ENCODE measurements around the gene GINS3. TPM values are rescaled to one million over a fixed set of nuclear protein-coding genes. Genes with fewer than 3 reads are reported as not detected.
"Not testable (repeated sequence)": the region's sequence is repeated elsewhere in the genome, so short reads cannot be mapped to it uniquely, and the experiment has no call there.

Gene GINS3
- total RNA-seq, 3 donors from 2014 or later (not counting 1 experiment from before 2014, with no cell fraction given): 1.4 to 3.5 (median 2.2) TPM

DNA sequence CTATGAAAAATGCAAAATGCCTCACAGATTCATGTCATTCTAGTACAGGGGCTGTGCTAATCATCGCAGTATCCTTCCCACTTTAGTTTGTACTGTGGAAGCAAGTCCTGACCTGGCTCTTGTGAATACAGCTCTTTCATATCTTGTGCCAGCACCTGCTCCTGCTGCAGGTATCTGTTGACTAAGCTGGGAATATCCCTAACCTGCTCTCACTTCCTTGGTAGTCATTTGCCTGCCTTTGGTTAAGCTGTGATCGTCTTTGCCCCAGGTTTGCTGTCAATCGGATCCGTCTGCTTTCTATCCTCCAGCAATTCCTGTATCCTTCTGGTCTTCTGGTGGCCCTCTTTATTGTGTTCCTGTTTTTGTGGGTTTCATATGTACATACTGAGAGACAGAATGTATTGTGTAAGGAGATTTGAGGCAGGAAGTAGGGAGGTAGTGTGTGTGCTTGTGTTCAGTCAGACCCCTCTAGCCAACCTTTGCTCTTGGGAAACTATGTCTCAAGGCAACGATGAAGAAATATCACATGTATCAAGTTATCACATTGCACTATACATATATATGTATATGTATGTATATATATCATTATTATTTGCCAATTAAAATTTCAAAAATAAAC is 7.7 kb upstream of the GINS3 start:
- Histone ChIP-seq H3K4me1 (ENCODE audit: control insufficient read depth, insufficient read depth, low read length) (no peaks in the 10 kb centered on the region), H3K27ac (ENCODE audit: low read length) (no peak overlapping the region), H3K36me3 (ENCODE audit: control insufficient read depth, insufficient read depth, low read length) (no peaks in the 10 kb centered on the region), H3K27me3 (ENCODE audit: control insufficient read depth, insufficient read depth, low read length) (no peaks in the 10 kb centered on the region), H3K4me3 (ENCODE audit: low read length) (no peak overlapping the region), H3K9me3 (ENCODE audit: control insufficient read depth, insufficient read depth, low read length) (no peaks in the 10 kb centered on the region)
- ATAC-seq (no peak), DNase-seq (no peak)
- Mint-ChIP-seq H3K9me3 (no peaks in the 10 kb centered on the region), H3K27me3 (ENCODE audit: low read depth in 2 of 2) (peaks cover 10 to 15% of the 10 kb centered on the region in 2 donors), H3K36me3 (no peaks in the 10 kb centered on the region), H3K4me3 (no peak overlapping the region), H3K27ac (no peak overlapping the region), H3K4me1 (no peaks in the 10 kb centered on the region)
- TF ChIP-seq, protein P1, sequence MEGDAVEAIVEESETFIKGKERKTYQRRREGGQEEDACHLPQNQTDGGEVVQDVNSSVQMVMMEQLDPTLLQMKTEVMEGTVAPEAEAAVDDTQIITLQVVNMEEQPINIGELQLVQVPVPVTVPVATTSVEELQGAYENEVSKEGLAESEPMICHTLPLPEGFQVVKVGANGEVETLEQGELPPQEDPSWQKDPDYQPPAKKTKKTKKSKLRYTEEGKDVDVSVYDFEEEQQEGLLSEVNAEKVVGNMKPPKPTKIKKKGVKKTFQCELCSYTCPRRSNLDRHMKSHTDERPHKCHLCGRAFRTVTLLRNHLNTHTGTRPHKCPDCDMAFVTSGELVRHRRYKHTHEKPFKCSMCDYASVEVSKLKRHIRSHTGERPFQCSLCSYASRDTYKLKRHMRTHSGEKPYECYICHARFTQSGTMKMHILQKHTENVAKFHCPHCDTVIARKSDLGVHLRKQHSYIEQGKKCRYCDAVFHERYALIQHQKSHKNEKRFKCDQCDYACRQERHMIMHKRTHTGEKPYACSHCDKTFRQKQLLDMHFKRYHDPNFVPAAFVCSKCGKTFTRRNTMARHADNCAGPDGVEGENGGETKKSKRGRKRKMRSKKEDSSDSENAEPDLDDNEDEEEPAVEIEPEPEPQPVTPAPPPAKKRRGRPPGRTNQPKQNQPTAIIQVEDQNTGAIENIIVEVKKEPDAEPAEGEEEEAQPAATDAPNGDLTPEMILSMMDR (IDR thresholded peaks at IDR 0.05): no peak
- intact Hi-C loops (cut with micrococcal nuclease): no loop called here
- WGBS (ENCODE audit: insufficient coverage): 45% methylated on average over 4 of the region's 5 CpGs

DNA sequence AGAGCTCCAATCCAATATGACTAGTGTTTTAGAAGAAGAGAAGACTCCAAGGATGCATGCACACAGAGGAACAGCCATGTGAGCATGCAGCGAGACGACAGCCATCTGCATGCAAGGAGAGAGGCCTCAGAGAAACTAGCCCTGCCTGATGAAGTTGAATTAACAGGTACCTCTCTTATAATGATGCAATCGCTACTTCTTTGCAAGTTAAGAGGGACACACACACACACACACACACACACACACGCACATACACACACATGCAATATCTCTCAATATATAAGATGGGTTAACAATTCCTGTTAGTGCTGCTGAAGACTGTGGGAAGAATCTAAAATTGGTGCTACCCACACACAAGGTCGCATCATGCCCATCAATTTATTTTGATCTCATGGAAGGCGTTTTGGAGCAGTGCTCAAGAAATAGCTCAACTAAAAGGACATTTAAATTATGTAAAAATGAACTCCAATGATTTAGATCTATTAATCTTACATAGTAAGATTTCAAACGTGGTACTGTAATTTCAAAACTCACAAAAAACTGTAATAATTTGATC is 7.0 kb upstream of the GINS3 start:
- Mint-ChIP-seq H3K27ac (no peak overlapping the region), H3K36me3 (no peaks in the 10 kb centered on the region), H3K4me1 (no peaks in the 10 kb centered on the region), H3K27me3 (ENCODE audit: low read depth in 2 of 2) (peaks cover 10 to 15% of the 10 kb centered on the region in 2 donors), H3K4me3 (no peak overlapping the region), H3K9me3 (no peaks in the 10 kb centered on the region)
- Histone ChIP-seq H3K27ac (ENCODE audit: low read length) (no peak overlapping the region), H3K4me1 (ENCODE audit: control insufficient read depth, insufficient read depth, low read length) (no peaks in the 10 kb centered on the region), H3K36me3 (ENCODE audit: control insufficient read depth, insufficient read depth, low read length) (no peaks in the 10 kb centered on the region), H3K9me3 (ENCODE audit: control insufficient read depth, insufficient read depth, low read length) (no peaks in the 10 kb centered on the region), H3K27me3 (ENCODE audit: control insufficient read depth, insufficient read depth, low read length) (no peaks in the 10 kb centered on the region), H3K4me3 (ENCODE audit: low read length) (no peak overlapping the region)
- DNase-seq (no peak), ATAC-seq (no peak)
- 93% methylated on average over 3 of the region's 7 CpGs for WGBS (ENCODE audit: insufficient coverage)
- TF ChIP-seq, protein P1 (IDR thresholded peaks at IDR 0.05): no peak
- intact Hi-C loops (cut with micrococcal nuclease): no loop called here

DNA sequence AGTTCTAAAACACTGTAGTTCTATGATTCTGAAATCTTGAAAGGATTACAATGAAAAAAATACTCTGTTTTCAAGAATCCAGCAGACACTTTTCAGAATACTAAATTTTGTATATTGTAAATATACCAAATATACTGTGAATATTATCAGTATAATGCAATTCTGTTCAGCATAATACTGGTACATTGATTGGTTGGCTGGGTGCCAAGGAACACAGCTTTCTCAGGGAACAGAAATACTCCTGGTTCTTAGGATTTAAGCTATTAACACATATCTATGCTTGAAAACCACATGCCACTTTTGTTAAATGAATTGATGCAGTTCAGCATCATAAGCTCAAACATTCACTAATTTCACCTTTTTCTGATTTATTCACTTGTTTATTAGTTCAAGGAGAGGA is 2.5 kb upstream of the GINS3 start:
- Histone ChIP-seq H3K4me3 (ENCODE audit: low read length) (no peak overlapping the region), H3K4me1 (ENCODE audit: control insufficient read depth, insufficient read depth, low read length) (peaks cover 10% of the 10 kb centered on the region), H3K36me3 (ENCODE audit: control insufficient read depth, insufficient read depth, low read length) (no peaks in the 10 kb centered on the region), H3K9me3 (ENCODE audit: control insufficient read depth, insufficient read depth, low read length) (no peaks in the 10 kb centered on the region), H3K27ac (ENCODE audit: low read length) (no peak overlapping the region), H3K27me3 (ENCODE audit: control insufficient read depth, insufficient read depth, low read length) (no peaks in the 10 kb centered on the region)
- Mint-ChIP-seq H3K4me1 (peaks cover 9 to 14% of the 10 kb centered on the region in 2 donors), H3K4me3 (no peak overlapping the region), H3K9me3 (no peaks in the 10 kb centered on the region), H3K27ac (no peak overlapping the region), H3K27me3 (ENCODE audit: low read depth in 2 of 2) (peaks cover 10 to 11% of the 10 kb centered on the region in 2 donors), H3K36me3 (no peaks in the 10 kb centered on the region)
- intact Hi-C loops (cut with micrococcal nuclease): no loop called here
- ATAC-seq (no peak), DNase-seq (no peak)
- TF ChIP-seq, protein P1 (IDR thresholded peaks at IDR 0.05): no peak

DNA sequence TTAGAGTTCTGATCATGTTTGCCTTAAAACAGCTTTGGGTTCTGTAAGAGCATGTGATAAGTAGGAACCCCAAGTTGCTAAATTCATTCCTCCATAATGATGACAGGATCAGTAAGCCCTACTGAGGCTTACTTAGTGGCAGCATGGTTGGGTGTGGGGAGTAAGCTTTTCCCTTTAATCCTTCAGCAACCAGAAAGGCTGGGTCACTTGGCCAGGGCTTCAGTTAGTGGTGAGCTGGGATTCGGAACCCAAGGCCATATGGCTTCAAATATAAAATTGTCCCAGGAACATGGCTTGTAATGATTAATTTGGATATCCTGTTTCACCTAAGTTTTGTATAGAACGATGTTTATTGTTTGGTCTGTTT is 850 bp downstream of the GINS3 start:
- WGBS (ENCODE audit: insufficient coverage): 92% methylated on average over 1 of the region's 2 CpGs
- no peaks in the 10 kb centered on the region for H3K9me3 ChIP-seq (ENCODE audit: control insufficient read depth, insufficient read depth, low read length)
- TF ChIP-seq, protein P1 (IDR thresholded peaks at IDR 0.05): no peak
- H3K36me3 Mint-ChIP-seq: no peaks in the 10 kb centered on the region
- peak overlapping the region; percentile 92 for H3K4me3 ChIP-seq (ENCODE audit: low read length)
- ATAC-seq (no peak), DNase-seq (no peak)
- no peaks in the 10 kb centered on the region for H3K27me3 ChIP-seq (ENCODE audit: control insufficient read depth, insufficient read depth, low read length)
- H3K4me1 ChIP-seq (ENCODE audit: control insufficient read depth, insufficient read depth, low read length): peaks cover 10% of the 10 kb centered on the region
- H3K4me3 Mint-ChIP-seq: peak overlapping the region; percentile 100
- no peaks in the 10 kb centered on the region for H3K9me3 Mint-ChIP-seq
- peak overlapping the region; percentile 89 to 93 for H3K27ac Mint-ChIP-seq
- peaks cover 9 to 10% of the 10 kb centered on the region in 2 donors for H3K27me3 Mint-ChIP-seq (ENCODE audit: low read depth in 2 of 2)
- H3K27ac ChIP-seq (ENCODE audit: low read length): peak overlapping the region; percentile 38
- peaks cover 9 to 14% of the 10 kb centered on the region in 2 donors for H3K4me1 Mint-ChIP-seq
- H3K36me3 ChIP-seq (ENCODE audit: control insufficient read depth, insufficient read depth, low read length): no peaks in the 10 kb centered on the region
- intact Hi-C loops (cut with micrococcal nuclease): no loop called here

DNA sequence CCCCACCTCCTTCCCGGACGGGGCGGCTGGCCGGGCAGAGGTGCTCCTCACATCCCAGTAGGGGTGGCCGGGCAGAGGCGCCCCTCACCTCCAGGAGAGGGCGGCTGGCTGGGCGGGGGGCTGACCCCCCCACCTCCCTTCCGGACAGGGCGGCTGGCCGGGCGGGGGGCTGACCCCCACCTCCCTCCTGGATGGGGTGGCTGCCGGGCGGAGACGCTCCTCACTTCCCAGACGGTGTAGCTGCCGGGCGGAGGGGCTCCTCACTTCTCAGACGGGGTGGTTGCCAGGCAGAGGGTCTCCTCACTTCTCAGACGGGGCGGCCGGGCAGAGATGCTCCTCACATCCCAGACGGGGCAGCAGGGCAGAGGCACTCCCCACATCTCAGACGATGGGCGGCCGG is 4.6 kb downstream of the GINS3 start:
- H3K36me3 ChIP-seq (ENCODE audit: control insufficient read depth, insufficient read depth, low read length); H3K27ac Mint-ChIP-seq; H3K36me3 Mint-ChIP-seq; intact Hi-C loops (cut with micrococcal nuclease); H3K4me1 ChIP-seq (ENCODE audit: control insufficient read depth, insufficient read depth, low read length); H3K27me3 Mint-ChIP-seq (ENCODE audit: low read depth in 2 of 2); ATAC-seq; H3K27ac ChIP-seq (ENCODE audit: low read length); H3K4me3 Mint-ChIP-seq; H3K9me3 ChIP-seq (ENCODE audit: control insufficient read depth, insufficient read depth, low read length); H3K27me3 ChIP-seq (ENCODE audit: control insufficient read depth, insufficient read depth, low read length); H3K9me3 Mint-ChIP-seq; H3K4me3 ChIP-seq (ENCODE audit: low read length); DNase-seq: not testable (repeated sequence)
- 97% methylated on average over 18 of the region's 26 CpGs for WGBS (ENCODE audit: insufficient coverage)
- H3K4me1 Mint-ChIP-seq: peaks cover 9 to 13% of the 10 kb centered on the region in 2 donors
